MCF 10A (cell line): Measurements from ENCODE around the gene THSD7B. TPM values are rescaled to one million over a fixed set of nuclear protein-coding genes. Genes with fewer than 3 reads are reported as not detected.

Experiments used
- BruUV-seq: library from RNA; stranded (reverse); fragments of 400-500 nt; replicated peaks from 2 replicates; lab custom pipeline; 2021; lab: Mats Ljungman, UMichigan
- CTCF ChIA-PET: fragments of 300-600 bp; sonication (Branson Sonifier 250); formaldehyde crosslinking; extraction: SDS; loops from one replicate; lab custom pipeline; 2021; ENCODE audit warnings: antibody characterized with exemption, inconsistent platforms; lab: Yijun Ruan, JAX
- POLR2A ChIA-PET: fragments of 300-600, 350-650 bp; sonication (Branson Sonifier 250); formaldehyde crosslinking; extraction: SDS; loops from one replicate; lab custom pipeline; 2020; ENCODE audit warnings: antibody characterized with exemption, inconsistent platforms; lab: Yijun Ruan, JAX
- DNase-seq: peaks from one replicate; pipeline ENCODE4 v3.0.0-alpha.2; 2018; ENCODE audit not compliant: unreplicated experiment
- H3K27ac Mint-ChIP-seq: one replicate; pipeline ENCODE4 v1.8.0; 2022; ENCODE audit warnings: mild to moderate bottlenecking, low read depth, mixed read lengths; ENCODE audit not compliant: unreplicated experiment
- H3K27me3 Mint-ChIP-seq: one replicate; pipeline ENCODE4 v1.8.0; 2022; ENCODE audit warnings: mixed read lengths; ENCODE audit not compliant: insufficient read depth, unreplicated experiment
- H3K36me3 Mint-ChIP-seq: one replicate; pipeline ENCODE4 v1.8.0; 2022; ENCODE audit warnings: mild to moderate bottlenecking, moderate library complexity, mixed read lengths; ENCODE audit not compliant: insufficient read depth, unreplicated experiment
- H3K4me1 Mint-ChIP-seq: one replicate; pipeline ENCODE4 v1.8.0; 2022; ENCODE audit warnings: mixed read lengths; ENCODE audit not compliant: insufficient read depth, unreplicated experiment
- H3K4me3 Mint-ChIP-seq: one replicate; pipeline ENCODE4 v1.8.0; 2022; ENCODE audit warnings: mild to moderate bottlenecking, moderate library complexity, mixed read lengths; ENCODE audit not compliant: unreplicated experiment
- H3K9me3 Mint-ChIP-seq: one replicate; pipeline ENCODE4 v1.8.0; 2022; ENCODE audit warnings: mixed read lengths; ENCODE audit not compliant: unreplicated experiment
- CTCF ChIP-seq: fragments of 200-600 bp; IDR thresholded peaks from one replicate; pipeline ENCODE4 v1.8.0; 2022; ENCODE audit warnings: antibody characterized with exemption, mild to moderate bottlenecking; ENCODE audit not compliant: unreplicated experiment
- intact Hi-C: fragments of 100-400 bp; cut with micrococcal nuclease; formaldehyde crosslinking; loops from 2 replicates; pipeline ENCODE4 v1.14.1; 2022
- total RNA-seq: library from RNA; stranded (reverse); gene quantifications from 2 replicates; pipeline ENCODE4 v1.2.3, GENCODE V29; 2022

THSD7B gene
- total RNA-seq, 1 experiment from 2014 or later: not detected

- H3K4me1 Mint-ChIP-seq: no peaks in the 10 kb centered on the region
- H3K9me3 Mint-ChIP-seq: no peaks in the 10 kb centered on the region
- ChIA-PET CTCF (no interaction called here), POLR2A (interaction anchor here (0.6 kb wide), 1 partner anchor 403 kb away, joined by 3 read pairs; no protein-coding TSS in a partner anchor)
- H3K27ac Mint-ChIP-seq: no peak overlapping the region
- BruUV-seq: no TSS peak
- no peaks in the 10 kb centered on the region for H3K36me3 Mint-ChIP-seq
- intact Hi-C loops: loop anchor here (5.0 kb wide), 1 partner anchor 806 kb away; no protein-coding TSS in a partner anchor
- peaks cover 19% of the 10 kb centered on the region for H3K27me3 Mint-ChIP-seq
- TF ChIP-seq CTCF: no peak
- H3K4me3 Mint-ChIP-seq: no peak overlapping the region
- no peak for DNase-seq
Measured at GRCh38 chr2:136871424-136871823, 106.1 kb downstream of the THSD7B start.

- intact Hi-C loops: loop anchor here (1.0 to 5.0 kb wide), 3 partner anchors 785 to 964 kb away; no protein-coding TSS in a partner anchor
- Mint-ChIP-seq H3K9me3 (no peaks in the 10 kb centered on the region), H3K27ac (no peak overlapping the region), H3K27me3 (peaks cover 19% of the 10 kb centered on the region), H3K36me3 (no peaks in the 10 kb centered on the region), H3K4me1 (no peaks in the 10 kb centered on the region), H3K4me3 (no peak overlapping the region)
- DNase-seq: peak; percentile 55
- ChIA-PET POLR2A (no interaction called here), CTCF (interaction anchor here (0.7 to 1.0 kb wide), 4 partner anchors 116 to 910 kb away, joined by 3 to 5 read pairs (median 3); no protein-coding TSS in a partner anchor)
- peak; percentile 43 for TF ChIP-seq CTCF
- BruUV-seq: no TSS peak
Measured at GRCh38 chr2:136874258-136874657, 108.9 kb downstream of the THSD7B start.

GRCh38 chr2:136891100-136891499 is 125.8 kb downstream of the THSD7B start:
- no TSS peak for BruUV-seq
- Mint-ChIP-seq H3K4me3 (no peak overlapping the region), H3K9me3 (no peaks in the 10 kb centered on the region), H3K36me3 (no peaks in the 10 kb centered on the region), H3K27ac (no peak overlapping the region), H3K4me1 (peaks cover 5% of the 10 kb centered on the region), H3K27me3 (peaks cover 6% of the 10 kb centered on the region)
- intact Hi-C loops: no loop called here
- DNase-seq: peak; percentile 11
- CTCF ChIA-PET: interaction anchor here (0.6 to 1.1 kb wide), 3 partner anchors 28 to 33 kb away, joined by 3 to 4 read pairs (median 3); no protein-coding TSS in a partner anchor
- TF ChIP-seq CTCF: no peak
- POLR2A ChIA-PET: no interaction called here

- Mint-ChIP-seq H3K9me3 (no peaks in the 10 kb centered on the region), H3K36me3 (no peaks in the 10 kb centered on the region), H3K4me1 (peaks cover 5% of the 10 kb centered on the region), H3K27me3 (no peaks in the 10 kb centered on the region), H3K27ac (no peak overlapping the region), H3K4me3 (no peak overlapping the region)
- no peak for DNase-seq
- no peak for TF ChIP-seq CTCF
- POLR2A ChIA-PET: no interaction called here
- intact Hi-C loops: no loop called here
- BruUV-seq: no TSS peak
- CTCF ChIA-PET: interaction anchor here (0.7 kb wide), 1 partner anchor 12 kb away, joined by 3 read pairs; no protein-coding TSS in a partner anchor
Measured at GRCh38 chr2:136894007-136894634, 128.8 kb downstream of the THSD7B start.
